ENCODE measurements around the gene DDAH1. TPM values are rescaled to one million over a fixed set of nuclear protein-coding genes. Genes with fewer than 3 reads are reported as not detected.

DDAH1 gene
- total RNA-seq, 4 donors from 2014 or later = 8.3 to 21.1 (median 13.3) TPM

DNA sequence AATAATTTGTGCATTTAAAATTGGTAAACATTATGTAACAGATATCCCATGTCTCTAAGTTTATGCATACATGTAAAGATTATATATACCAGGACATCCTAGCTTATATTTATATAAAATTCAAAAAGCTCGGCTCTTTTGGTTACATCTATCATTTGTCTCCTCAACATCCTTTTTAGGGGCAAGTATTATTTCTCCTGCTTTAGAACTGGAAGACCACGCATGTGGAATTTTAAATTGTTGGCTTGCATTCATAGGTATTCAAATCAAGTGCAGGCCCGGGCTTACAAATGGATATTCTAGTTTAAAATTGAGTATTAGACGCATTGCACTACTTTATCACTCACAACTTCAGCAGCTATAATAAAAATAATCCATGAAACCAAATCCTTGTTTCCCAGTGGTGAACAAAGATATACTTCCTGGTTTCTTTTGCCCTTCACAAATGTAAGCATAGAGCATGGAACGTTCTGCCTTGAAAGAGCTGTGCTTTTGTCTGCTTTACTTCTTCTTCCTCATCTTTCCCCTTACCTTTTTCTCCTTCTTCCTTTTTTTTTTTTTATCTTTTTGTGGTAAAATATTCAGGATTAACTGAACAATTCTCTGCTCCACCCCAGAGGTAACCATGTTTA lies 57.1 kb downstream of the DDAH1 start:
- no peak overlapping the region for H3K4me3 ChIP-seq (ENCODE audit: low read depth, poor library complexity, severe bottlenecking)
- DNase-seq (ENCODE audit: low spot score in 2 of 2) = no peak
- 60 to 66% methylated on average over 5 of the region's 5 CpGs for WGBS, 2 donors
- no peak for TF ChIP-seq POLR2A (IDR thresholded peaks at IDR 0.05)
- TF ChIP-seq, protein P1, sequence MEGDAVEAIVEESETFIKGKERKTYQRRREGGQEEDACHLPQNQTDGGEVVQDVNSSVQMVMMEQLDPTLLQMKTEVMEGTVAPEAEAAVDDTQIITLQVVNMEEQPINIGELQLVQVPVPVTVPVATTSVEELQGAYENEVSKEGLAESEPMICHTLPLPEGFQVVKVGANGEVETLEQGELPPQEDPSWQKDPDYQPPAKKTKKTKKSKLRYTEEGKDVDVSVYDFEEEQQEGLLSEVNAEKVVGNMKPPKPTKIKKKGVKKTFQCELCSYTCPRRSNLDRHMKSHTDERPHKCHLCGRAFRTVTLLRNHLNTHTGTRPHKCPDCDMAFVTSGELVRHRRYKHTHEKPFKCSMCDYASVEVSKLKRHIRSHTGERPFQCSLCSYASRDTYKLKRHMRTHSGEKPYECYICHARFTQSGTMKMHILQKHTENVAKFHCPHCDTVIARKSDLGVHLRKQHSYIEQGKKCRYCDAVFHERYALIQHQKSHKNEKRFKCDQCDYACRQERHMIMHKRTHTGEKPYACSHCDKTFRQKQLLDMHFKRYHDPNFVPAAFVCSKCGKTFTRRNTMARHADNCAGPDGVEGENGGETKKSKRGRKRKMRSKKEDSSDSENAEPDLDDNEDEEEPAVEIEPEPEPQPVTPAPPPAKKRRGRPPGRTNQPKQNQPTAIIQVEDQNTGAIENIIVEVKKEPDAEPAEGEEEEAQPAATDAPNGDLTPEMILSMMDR (IDR thresholded peaks at IDR 0.05) = no peak
- intact Hi-C loops (cut with DNase I; ENCODE audit: low total_unique reads) = no loop called here

DNA sequence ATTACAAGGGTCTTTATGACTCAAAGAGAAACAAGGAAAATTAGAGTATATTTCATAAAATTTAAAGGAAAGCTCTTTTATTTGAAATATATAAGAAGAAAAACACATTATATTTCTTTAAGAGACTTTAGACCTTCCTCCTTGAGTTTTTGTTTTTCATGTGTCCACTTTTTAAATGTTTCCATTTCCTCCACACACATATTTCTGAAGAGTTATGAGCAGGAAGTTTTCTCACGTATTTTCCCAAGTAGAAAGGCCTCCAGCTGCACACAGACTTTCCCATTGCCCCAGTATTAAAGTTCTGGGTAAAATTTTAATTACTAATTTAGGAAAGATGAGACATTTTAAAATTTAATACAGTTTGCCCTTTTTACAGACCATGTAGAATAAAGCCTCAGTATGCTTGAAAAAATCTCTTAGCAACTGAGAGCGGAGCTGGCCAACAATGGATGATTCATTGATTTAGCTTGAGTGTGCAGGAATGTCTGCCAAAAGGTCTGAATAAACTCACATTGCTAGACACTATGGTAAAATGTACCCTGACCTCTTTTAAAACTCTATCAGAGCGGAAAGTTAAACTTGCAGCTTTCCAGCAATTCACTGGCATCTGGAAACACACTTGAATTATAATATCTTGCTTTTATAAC lies 57.9 kb downstream of the DDAH1 start:
- no peak overlapping the region for H3K4me3 ChIP-seq (ENCODE audit: low read depth, poor library complexity, severe bottlenecking)
- intact Hi-C loops (cut with DNase I; ENCODE audit: low total_unique reads) = no loop called here
- peak in 1 of 2 donors; percentile 35 for DNase-seq (ENCODE audit: low spot score in 2 of 2)
- 19 to 24% methylated on average over 3 of the region's 3 CpGs for WGBS, 2 donors
- TF ChIP-seq, protein P1 (IDR thresholded peaks at IDR 0.05) = no peak
- no peak for TF ChIP-seq POLR2A (IDR thresholded peaks at IDR 0.05)

DNA sequence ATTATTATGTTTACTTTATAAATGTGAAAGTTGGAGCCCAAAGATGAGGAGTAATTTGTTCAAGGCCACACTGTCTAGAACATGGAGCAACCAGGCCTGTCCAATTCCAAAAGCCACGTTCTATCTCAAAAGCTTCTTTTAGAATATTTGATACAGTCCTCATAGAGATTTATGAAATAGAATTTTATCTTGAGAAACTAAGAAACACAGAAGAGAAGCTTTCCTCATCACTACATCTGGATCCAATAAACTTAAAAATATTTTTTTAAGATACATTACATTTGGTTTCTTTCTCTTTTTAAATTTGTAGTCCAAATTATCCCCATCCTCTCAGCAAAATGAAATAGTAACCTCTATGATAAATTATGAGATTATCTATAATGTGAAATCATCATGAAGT lies 58.9 kb downstream of the DDAH1 start:
- no peak for TF ChIP-seq POLR2A (IDR thresholded peaks at IDR 0.05)
- TF ChIP-seq, protein P1 (IDR thresholded peaks at IDR 0.05) = no peak
- intact Hi-C loops (cut with DNase I; ENCODE audit: low total_unique reads) = no loop called here
- WGBS, 2 donors = 70% methylated on average over 1 of the region's 1 CpG
- H3K4me3 ChIP-seq (ENCODE audit: low read depth, poor library complexity, severe bottlenecking) = no peak overlapping the region
- no peak for DNase-seq (ENCODE audit: low spot score in 2 of 2)

DNA sequence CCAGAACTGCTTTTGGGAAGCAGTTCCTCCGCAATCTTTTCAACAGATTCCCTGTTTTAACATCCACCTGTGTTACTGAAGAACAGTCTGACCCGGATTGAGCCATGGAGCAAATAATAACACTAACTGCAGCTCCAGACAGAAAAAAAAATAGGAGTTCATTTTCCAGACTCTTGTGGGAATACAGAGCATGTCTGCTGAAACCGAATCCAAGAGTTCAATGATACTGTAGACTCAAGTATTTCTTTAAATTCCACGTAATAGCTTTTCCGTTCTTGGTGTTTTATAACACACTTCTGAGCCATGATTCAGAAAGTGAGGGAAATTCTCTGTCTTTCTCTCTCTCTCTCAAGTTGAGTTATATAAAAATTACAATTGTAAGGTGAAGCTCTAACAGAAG lies 60.6 kb downstream of the DDAH1 start:
- no peak for DNase-seq (ENCODE audit: low spot score in 2 of 2)
- TF ChIP-seq POLR2A (IDR thresholded peaks at IDR 0.05) = no peak
- TF ChIP-seq, protein P1 (IDR thresholded peaks at IDR 0.05) = no peak
- H3K4me3 ChIP-seq (ENCODE audit: low read depth, poor library complexity, severe bottlenecking) = no peak overlapping the region
- intact Hi-C loops (cut with DNase I; ENCODE audit: low total_unique reads) = no loop called here
- WGBS, 2 donors = 84 to 86% methylated on average over 5 of the region's 5 CpGs

DNA sequence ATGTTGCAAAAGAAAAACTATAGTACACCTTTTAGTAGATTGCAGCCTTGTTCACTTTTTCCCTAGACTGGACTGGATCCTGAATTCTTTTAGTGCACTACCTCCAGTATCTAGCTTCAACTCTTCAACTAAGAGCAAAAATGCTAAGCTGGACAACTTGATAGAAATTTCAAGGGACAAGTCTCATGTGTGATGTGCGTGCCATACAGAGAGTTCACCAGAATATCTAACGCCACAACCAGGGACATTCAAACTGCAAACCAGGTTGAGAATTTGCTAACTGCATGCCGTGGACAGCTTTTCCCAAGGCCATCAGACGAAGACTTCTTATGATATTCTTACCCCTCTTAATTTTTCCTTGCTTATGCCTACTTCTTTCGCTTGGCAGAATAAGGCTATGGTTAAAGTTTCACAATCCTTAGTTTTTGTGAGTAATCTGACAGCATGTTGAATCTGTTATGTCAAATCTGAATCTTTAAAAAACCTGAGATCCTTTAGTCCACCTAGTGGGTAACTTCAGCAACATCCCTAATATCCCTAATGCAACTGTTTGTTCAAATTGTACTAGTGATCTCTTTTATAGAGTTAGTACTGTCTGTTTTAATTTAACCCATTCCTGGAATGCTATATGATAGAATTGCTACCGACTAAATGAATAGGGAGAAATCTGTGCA lies 66.4 kb downstream of the DDAH1 start:
- intact Hi-C loops (cut with DNase I; ENCODE audit: low total_unique reads) = no loop called here
- TF ChIP-seq, protein P1 (IDR thresholded peaks at IDR 0.05) = no peak
- TF ChIP-seq POLR2A (IDR thresholded peaks at IDR 0.05) = no peak
- no peak for DNase-seq (ENCODE audit: low spot score in 2 of 2)
- no peak overlapping the region for H3K4me3 ChIP-seq (ENCODE audit: low read depth, poor library complexity, severe bottlenecking)
- WGBS, 2 donors = 87% methylated on average over 6 of the region's 6 CpGs
